Measurements from ENCODE around the gene EEA1.

DNA sequence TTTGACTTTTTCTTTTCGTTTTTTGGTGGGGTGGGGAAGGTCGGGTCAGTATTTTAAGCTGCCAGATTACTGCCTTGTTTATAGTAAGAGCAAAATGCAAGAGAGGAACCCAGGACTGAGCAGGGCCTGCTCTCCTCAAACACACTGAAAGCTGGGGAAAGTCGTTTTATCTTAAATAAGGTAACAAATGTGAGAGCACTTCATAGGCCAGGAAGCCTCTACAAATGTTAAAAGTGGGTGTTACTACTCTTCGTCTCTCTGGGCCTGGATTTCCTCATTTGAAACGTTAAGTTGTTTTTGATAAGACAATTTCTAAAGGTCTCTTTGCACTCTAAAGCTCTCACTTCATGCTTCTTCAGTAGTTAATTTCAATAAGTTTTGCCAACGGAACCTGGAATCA lies 192.5 kb downstream of the EEA1 start:
- TF ChIP-seq, protein P1, sequence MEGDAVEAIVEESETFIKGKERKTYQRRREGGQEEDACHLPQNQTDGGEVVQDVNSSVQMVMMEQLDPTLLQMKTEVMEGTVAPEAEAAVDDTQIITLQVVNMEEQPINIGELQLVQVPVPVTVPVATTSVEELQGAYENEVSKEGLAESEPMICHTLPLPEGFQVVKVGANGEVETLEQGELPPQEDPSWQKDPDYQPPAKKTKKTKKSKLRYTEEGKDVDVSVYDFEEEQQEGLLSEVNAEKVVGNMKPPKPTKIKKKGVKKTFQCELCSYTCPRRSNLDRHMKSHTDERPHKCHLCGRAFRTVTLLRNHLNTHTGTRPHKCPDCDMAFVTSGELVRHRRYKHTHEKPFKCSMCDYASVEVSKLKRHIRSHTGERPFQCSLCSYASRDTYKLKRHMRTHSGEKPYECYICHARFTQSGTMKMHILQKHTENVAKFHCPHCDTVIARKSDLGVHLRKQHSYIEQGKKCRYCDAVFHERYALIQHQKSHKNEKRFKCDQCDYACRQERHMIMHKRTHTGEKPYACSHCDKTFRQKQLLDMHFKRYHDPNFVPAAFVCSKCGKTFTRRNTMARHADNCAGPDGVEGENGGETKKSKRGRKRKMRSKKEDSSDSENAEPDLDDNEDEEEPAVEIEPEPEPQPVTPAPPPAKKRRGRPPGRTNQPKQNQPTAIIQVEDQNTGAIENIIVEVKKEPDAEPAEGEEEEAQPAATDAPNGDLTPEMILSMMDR (conservative IDR thresholded peaks at IDR 0.05 in 1 of 2, IDR thresholded peaks at IDR 0.05 in 1 of 2; ENCODE audit: low read depth in 1 of 2, low read length in 2 of 2), result no peak
- no peak for TF ChIP-seq EZH2 (IDR thresholded peaks at IDR 0.05; ENCODE audit: low read length, missing control alignments)
